Middle frontal gyrus (tissue), 1 donor: ENCODE data around the gene LRRC49.
"Not testable (repeated sequence)": the region's sequence is repeated elsewhere in the genome, so short reads cannot be mapped to it uniquely, and the experiment has no call there.

Experiments used
- DNase-seq: peaks from one replicate; pipeline ENCODE4 v3.0.0-alpha.2; 2015; ENCODE audit warnings: low spot score; ENCODE audit errors: extremely low spot score

The LRRC49 gene

GRCh38 chr15:70974004-70974832 lies 81.6 kb downstream of the LRRC49 start:
- no peak for DNase-seq

GRCh38 chr15:70976851-70977250 lies 84.2 kb downstream of the LRRC49 start:
- DNase-seq = no peak

GRCh38 chr15:70995383-70995970 lies 102.9 kb downstream of the LRRC49 start:
- DNase-seq = no peak

GRCh38 chr15:70998319-70998718 lies 105.7 kb downstream of the LRRC49 start:
- no peak for DNase-seq

- no peak for DNase-seq
Measured at GRCh38 chr15:71002316-71002715, 109.7 kb downstream of the LRRC49 start.

- no peak for DNase-seq
Measured at GRCh38 chr15:71003319-71003718, 110.7 kb downstream of the LRRC49 start.

GRCh38 chr15:71004506-71004905 lies 111.9 kb downstream of the LRRC49 start:
- DNase-seq = not testable (repeated sequence)

- DNase-seq = no peak
Measured at GRCh38 chr15:71005895-71006294, 113.3 kb downstream of the LRRC49 start.

- no peak for DNase-seq
Measured at GRCh38 chr15:71008250-71008870, 115.7 kb downstream of the LRRC49 start.

GRCh38 chr15:71010472-71010871 lies 117.8 kb downstream of the LRRC49 start:
- DNase-seq = no peak

- no peak for DNase-seq
Measured at GRCh38 chr15:71010997-71011396, 118.4 kb downstream of the LRRC49 start.

- no peak for DNase-seq
Measured at GRCh38 chr15:71011503-71012155, 119.0 kb downstream of the LRRC49 start.

- no peak for DNase-seq
Measured at GRCh38 chr15:71013446-71013845, 120.8 kb downstream of the LRRC49 start.

GRCh38 chr15:71015342-71015741 lies 122.7 kb downstream of the LRRC49 start:
- no peak for DNase-seq

- not testable (repeated sequence) for DNase-seq
Measured at GRCh38 chr15:71031232-71031631, 138.6 kb downstream of the LRRC49 start.

- DNase-seq = not testable (repeated sequence)
Measured at GRCh38 chr15:71035478-71035877, 142.9 kb downstream of the LRRC49 start.

- no peak for DNase-seq
Measured at GRCh38 chr15:71042356-71042922, 149.8 kb downstream of the LRRC49 start.

GRCh38 chr15:71043373-71043772 lies 150.7 kb downstream of the LRRC49 start:
- no peak for DNase-seq

GRCh38 chr15:71044006-71044405 lies 151.4 kb downstream of the LRRC49 start:
- peak; percentile 24 for DNase-seq

GRCh38 chr15:71046146-71046545 lies 153.5 kb downstream of the LRRC49 start:
- not testable (repeated sequence) for DNase-seq

- no peak for DNase-seq
Measured at GRCh38 chr15:71048913-71049675, 156.5 kb downstream of the LRRC49 start.
